ENCODE data around the gene ENPP1.
"Not testable (repeated sequence)": the region's sequence is repeated elsewhere in the genome, so short reads cannot be mapped to it uniquely, and the experiment has no call there.

ENPP1 gene

DNA sequence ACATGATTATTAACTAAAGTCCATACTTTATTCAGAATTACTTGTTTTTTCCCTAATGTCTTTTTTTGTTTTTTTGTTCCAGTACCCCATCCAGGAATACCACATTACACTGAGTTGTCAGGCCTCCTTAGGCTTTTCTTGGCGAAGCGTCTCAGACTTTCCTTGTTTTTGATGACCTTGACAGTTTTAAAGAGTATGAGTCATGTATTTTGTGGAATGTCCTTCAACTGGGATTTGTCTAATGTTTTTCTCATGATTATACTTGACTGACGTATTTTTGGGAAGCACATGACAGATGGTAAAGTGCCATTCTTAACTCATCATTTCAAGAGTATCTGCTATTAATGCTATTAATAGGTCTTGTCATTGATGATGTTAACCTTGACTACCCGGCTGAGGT lies 23.6 kb downstream of the ENPP1 start:
- DNase-seq (ENCODE audit: low read depth in 2 of 2), result no peak

DNA sequence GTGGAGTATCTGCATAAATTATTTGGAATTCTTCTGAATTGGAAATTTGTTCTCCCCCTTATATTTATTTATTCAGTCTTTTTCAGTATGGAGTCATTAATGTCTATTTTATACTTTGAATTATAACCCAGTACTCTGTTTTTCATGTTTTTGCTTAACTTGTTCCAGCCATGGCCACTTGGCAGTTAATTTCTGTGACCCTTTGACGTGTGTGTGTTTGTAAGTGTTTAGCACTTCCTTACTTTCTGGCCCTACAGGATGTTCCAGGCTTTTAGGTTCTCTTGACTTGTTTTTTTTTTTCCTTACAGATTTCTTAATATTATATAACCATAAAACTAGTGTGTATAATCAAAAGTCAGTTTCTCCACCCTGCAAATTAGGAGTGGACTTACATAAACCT lies 24.1 kb downstream of the ENPP1 start:
- no peak for DNase-seq (ENCODE audit: low read depth in 2 of 2)

DNA sequence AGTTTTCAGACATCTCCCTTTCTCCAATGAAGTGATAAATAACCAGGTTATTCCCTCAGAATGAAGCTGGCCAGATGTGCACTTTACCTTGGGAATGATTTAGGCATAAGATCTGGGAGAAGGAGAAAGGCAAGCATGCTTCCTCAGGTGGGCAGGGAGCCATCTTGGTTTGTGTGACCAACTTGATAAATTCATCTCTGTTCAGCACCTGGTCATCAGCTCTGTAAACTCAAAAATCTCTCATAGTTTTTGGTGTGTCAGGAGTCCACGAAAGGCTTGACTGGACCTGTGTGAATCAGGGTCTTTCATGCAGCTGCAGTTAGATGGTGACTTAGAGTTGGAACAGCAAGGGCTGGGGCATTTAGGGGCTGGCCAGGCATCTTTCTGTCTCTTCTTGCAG lies 24.5 kb downstream of the ENPP1 start:
- no peak for DNase-seq (ENCODE audit: low read depth in 2 of 2)

DNA sequence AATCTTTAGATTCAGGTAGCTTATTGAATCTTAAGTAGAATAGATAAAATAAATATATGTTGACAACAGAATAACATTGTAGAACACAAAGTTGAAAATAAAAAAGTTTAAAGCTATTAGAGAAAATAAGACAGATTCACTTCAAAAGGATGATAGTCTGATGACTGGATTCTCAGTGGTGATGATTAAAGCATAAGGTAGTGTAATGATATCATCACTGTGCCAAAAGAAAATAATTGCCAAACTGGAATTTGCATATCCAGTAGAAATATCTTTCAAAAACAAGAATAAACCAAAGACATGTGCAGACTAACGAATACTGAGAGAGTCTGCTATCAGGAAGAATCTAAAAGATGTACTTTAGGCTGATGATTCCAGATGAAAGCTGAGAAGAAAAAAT lies 30.2 kb downstream of the ENPP1 start:
- DNase-seq (ENCODE audit: low read depth in 2 of 2), result no peak

DNA sequence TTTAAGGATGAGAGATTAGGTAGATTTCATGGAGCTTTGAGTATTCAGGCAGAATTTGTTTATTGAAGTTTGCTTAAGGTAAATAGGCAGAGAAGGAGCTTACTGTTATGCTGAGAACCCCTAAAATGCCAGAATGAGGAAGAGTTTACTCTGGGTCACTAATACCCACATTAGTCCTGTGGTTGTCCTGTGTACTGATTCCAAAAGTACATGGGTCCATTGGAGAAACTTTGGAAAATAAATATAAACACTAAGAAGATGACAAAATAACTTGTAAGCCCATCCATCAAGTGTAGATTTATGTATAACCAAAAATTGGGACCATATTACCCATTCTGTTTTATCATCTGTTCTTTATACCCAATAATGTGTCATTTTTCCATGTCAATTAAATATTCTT lies 31.6 kb downstream of the ENPP1 start:
- no peak for DNase-seq (ENCODE audit: low read depth in 2 of 2)

DNA sequence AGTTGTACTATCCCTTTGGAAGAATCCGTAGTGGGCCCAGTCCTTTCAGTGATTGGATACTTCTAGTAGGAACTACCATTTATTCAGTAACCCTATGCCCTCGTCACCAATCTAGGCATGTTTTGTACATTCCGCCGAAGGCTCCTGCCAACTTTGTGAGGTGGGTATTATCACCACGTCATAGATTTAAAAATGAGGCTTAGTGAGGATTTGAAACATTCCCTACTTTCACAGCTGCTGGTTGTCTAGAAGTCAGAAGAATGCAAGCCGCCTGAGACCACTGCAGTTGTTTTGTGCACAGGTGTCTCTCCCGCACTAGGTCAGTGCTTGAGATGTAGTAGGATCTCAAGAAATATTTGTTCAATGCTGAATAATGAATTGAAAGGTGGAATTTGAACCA lies 32.6 kb downstream of the ENPP1 start:
- no peak for DNase-seq (ENCODE audit: low read depth in 2 of 2)

DNA sequence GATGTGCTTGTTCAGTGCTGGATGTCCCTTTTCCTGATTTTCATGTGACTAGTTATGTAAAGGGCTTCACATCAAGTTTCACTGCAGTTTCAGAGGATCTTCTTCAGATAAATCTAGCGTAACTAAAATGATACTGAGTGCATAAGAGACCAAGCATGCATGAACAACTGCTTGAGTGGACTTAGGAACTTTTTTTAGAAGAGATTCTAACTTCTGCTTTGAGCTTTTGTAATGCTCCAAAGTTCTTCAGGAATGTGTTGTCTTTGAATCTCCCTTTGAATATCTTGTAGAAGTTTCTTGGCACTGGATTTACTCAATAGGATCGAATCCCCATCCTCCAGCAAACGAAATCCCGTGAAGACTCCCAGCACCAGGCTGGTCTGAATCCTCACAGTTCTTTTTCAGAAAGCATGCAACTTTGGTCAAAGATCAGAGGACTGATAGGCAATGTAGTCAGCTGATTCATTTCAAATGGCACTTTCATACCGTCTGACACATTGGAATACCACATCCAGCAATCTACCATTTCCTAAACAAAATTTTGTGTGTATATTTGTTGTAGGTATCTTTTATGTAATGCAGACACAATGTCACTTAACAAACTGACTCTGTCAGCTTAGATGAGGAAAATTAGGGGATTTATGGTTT lies 33.2 kb downstream of the ENPP1 start:
- DNase-seq (ENCODE audit: low read depth in 2 of 2), result no peak

DNA sequence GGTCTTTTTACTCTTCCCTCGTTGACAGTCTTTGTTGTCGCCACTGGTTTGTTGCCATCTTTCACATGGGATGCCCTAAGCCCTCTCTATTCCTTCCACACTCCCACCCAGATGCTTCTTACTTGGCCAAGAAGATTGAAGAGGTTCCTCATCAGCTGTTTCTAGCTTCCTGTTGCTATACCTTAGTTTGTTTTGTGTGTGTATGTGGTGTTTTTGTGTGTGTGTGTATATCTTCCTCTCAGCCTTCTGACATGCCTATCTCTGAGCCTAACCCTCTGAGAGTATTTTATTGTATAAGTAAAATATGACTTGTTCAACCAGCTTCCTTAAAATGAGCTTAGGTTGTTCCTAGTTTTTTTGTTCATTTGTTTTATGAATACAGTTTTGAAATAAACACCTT lies 35.9 kb downstream of the ENPP1 start:
- DNase-seq (ENCODE audit: low read depth in 2 of 2), result no peak

DNA sequence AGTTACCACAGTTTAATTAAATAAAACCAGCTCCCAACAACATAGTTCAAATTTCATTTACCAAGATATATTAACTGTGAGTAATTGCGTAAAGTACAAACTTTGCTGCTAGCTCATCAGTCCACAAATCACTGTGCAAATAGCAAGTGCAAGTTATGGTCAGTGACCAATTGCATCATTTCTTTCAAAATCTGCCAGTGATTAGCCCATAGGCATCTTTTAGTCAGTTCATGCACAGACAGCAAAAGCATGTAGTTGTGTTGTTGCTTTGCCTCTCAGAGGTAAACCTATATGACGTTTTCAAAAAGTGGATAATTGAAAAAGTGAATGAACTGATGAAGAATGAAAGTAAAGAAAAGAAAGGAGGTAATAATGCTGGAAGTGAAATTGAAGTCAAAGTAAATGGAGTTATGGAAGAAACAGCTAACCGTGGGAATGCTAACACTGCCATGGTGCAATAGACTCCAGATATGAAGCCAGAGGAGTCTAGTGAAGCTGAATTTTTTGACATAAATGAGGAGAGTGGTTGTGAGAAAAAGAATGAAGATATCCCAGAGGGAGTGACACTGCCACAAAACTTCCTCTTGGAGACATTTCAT lies 36.5 kb downstream of the ENPP1 start:
- DNase-seq (ENCODE audit: low read depth in 2 of 2), result no peak

DNA sequence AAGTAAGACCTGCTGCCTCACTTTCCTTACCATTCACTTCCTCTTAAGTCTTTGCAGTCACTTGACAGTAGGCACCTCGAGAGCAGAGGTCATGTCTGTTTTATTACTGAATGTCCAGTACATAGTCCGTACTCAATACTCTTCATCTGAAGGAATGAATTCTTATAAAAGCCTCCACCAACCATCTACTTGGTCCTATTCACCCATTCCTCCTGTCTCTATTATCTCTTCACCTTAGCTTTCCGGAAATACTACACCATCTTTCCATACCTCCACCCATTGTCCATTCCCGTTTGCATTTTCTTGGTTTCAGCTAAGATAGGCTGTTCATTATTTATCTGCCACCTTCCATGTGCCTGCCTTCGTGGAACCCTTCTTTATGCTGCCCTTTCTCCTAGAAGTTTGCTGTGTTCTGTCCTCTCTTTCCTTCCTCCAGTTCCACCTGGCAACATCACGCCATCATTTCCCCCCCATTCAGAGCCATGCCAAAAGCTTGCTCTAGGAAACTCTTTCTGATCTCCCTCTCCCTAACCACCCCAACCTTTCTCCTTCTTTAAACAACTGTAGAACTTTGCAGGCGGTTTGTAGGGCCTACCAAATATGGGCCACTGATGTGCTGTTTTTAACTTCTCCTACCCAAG lies 38.3 kb downstream of the ENPP1 start:
- no peak for DNase-seq (ENCODE audit: low read depth in 2 of 2)

DNA sequence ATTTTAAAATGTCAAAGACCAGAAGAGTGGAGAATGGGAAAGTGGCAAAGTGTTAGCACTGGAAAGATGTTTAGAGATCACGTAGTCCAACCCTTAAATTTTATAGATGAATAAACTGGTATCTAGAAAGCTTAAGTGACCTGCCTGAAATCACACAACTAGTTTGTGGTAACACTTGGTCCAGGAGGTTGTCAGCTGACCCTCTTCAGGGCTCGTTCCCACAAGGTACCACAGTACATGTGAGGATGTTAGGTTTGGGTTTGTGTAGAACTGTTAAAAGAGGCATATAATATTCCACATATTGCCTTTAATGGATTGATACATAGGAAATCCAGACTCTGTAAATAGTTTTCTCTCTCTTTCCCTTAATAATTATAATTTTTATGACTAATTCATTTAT lies 39.1 kb downstream of the ENPP1 start:
- no peak for DNase-seq (ENCODE audit: low read depth in 2 of 2)

DNA sequence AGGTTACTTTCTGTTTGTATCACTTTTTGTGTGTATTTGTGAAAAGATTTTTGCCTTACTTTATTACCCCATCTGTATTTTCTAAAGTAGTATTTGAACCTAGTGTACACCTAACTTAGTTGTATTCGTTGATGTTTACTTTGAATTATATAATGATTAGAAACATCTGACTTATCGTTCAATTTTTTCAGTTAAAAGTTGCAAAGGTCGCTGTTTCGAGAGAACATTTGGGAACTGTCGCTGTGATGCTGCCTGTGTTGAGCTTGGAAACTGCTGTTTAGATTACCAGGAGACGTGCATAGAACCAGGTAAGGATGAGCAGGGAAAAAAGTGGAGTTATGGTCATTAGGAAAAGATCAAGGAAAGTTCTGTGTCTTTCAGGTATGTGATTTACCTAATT lies 42.0 kb downstream of the ENPP1 start:
- DNase-seq (ENCODE audit: low read depth in 2 of 2), result no peak

DNA sequence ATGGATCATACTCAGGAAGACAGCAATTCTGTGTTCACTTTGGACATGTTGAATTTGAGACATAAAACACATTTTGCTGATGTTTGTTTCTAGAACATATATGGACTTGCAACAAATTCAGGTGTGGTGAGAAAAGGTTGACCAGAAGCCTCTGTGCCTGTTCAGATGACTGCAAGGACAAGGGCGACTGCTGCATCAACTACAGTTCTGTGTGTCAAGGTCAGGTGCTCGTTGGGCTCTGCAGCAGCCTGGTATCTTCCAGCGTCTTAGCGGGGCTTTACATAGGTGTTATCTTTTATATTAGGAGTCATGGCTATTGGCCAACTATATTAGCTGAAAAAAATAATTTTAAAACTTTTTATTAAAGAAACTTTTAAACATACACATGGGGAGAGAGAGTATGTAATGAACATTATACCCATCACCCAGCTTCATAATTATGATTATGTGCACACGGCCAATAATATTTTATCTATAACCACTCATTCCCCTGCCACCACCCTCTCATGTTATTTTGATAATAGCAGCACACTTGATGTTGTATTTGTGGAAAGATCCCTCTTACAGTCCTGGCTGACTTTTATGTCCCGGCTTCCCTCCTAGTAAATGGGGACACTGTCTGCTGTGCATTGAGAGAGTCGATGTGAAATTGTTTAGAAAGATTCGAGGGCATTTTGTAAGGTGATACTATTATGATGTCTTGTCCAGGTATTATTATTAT lies 43.4 kb downstream of the ENPP1 start:
- no peak for DNase-seq (ENCODE audit: low read depth in 2 of 2)

DNA sequence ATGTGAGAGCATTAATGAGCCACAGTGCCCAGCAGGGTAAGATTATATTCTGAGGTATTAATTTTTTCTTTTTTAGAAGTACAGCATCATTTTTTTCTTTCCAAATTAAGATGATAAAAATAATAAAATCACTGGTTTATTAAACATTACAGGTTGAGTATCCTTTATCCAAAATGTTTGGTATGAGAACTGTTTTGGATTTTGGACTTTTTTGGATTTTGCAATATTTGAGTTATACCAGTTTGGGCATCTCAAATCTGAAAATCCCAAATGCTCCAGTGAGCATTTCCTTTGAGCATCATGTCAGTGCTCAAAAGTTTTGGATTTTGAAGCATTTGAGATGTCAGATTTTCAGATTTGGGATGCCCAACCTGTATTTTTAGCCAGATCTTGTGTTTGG lies 44.4 kb downstream of the ENPP1 start:
- no peak for DNase-seq (ENCODE audit: low read depth in 2 of 2)

DNA sequence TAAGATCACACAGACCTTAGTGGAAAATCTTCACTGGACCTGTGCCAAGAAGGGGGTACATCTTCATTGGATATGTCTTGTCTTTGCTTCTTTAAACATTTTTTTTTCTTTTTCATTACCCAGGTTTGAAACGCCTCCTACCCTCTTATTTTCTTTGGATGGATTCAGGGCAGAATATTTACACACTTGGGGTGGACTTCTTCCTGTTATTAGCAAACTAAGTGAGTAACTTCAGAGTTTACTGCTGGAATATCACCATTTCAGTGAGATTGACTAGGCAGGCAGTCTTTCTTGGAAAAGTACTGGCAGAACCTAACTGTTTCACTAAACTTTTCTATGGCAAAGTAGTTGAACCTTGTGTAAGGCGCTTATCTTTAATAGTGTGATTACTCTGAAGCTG lies 47.0 kb downstream of the ENPP1 start:
- no peak for DNase-seq (ENCODE audit: low read depth in 2 of 2)

DNA sequence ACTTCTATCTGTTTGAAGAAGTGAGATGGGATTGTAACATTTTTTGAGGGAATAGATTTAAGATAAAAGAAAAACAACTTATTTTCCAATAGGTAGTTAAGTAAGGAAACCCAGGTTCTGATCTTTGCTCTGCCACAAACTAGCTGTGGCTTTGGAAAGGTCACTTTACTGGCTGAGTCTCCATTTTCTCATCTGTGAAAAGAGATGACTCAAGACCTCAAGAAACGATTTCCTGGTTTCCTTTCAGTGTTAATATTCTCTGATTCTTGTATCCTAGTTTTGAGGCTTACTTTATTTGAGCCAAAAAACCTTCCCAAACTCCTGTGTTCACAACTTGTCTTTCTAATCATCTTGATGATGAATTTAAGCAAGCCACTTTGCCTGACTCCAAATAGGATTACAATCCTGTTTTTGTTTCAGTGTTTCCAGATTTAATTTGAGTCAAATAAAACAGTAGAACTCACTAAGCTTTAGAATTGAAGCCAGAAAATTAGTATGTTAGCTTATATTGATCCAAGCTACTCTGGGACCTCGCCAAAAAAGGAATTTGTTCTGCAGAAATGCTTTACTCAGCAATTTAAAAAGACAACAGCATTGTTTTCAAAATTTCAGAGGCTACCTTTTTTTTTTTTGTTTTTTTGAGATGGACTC lies 51.1 kb downstream of the ENPP1 start:
- no peak for DNase-seq (ENCODE audit: low read depth in 2 of 2)

DNA sequence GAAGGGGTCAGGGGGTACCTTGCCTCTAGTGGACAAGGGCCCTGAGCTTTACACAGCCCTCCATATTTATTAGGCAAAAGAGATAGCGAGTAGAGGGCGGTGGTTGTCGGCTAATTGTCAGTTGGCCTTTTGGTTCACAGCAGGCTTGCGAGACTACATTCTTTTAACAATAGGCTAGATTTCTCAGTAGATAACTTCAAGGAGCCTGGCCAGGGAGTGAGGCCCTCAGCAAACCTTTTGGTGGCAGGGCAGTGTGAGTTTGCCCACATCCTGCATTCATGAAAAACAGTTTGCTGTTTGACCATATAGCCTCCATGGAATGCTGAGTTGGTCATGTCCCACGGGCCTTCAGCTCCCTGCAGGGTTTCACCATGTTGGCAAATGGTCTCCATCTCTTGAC lies 51.8 kb downstream of the ENPP1 start:
- not testable (repeated sequence) for DNase-seq (ENCODE audit: low read depth in 2 of 2)

DNA sequence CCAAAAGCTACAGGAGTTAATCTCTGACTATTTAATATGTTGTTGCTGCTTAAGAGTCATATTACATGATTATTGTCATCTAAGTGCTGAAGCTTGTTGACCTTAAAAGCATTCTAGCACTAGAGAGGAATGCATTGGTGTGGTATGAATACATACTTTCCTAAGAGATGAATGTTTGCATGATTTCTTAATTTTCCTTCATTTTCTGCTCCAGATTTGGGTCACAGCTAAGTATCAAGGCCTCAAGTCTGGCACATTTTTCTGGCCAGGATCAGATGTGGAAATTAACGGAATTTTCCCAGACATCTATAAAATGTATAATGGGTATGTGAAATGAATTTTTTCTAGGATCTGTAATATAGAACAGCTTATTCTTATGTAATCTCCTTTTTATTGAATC lies 53.6 kb downstream of the ENPP1 start:
- DNase-seq (ENCODE audit: low read depth in 2 of 2), result no peak

DNA sequence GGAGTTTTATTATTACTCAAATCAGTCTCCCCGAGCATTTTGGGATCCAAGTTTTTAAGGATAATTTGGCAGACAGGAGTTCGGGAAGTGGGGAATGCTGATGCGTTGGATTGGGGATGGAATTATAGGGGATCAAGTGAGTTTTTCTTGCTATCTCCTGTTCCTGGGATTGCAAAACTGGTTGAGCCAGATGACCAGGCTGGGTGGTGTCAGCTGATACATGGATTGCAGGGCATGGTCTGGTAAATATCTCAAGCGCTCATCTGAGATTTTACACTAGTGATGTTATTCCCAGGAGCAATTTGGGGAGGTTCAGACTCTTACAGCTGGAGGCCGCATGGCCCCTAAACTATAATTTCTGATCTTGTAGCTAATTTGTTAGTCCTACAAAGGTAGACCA lies 54.7 kb downstream of the ENPP1 start:
- DNase-seq (ENCODE audit: low read depth in 2 of 2), result no peak

DNA sequence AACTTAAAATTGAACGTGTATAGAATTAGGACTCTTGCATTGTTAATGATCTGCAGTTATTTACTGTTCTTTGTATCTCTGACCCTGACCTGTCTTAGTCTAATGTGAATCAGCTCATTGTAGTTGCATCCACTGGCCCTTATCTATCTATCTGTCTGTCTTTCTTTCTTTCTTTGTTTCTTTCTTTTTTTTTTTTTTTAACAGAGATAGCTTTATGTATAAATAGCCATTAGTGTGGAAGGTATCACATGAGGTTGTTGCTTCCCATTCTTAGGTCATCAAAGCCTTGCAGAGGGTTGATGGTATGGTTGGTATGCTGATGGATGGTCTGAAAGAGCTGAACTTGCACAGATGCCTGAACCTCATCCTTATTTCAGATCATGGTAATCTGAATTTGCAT lies 59.9 kb downstream of the ENPP1 start:
- no peak for DNase-seq (ENCODE audit: low read depth in 2 of 2)

DNA sequence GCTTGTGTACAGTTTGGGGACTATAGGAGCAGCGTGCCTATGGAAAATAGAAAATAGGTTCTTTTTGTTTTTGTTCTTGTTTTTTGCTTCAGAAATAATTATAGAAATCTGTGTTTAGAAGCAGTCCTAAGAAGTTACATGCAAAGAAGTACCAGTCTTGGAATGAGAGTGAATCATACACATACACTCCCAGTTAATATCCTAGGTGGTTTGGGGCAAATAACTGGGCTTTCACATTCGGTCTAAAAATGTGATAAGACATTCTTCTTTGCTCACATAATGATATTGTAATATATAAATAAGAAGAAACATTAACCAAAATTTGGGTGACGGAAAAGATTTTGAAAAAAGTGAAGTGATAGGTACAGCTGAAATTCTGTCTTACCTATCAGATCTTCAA lies 61.0 kb downstream of the ENPP1 start:
- no peak for DNase-seq (ENCODE audit: low read depth in 2 of 2)

DNA sequence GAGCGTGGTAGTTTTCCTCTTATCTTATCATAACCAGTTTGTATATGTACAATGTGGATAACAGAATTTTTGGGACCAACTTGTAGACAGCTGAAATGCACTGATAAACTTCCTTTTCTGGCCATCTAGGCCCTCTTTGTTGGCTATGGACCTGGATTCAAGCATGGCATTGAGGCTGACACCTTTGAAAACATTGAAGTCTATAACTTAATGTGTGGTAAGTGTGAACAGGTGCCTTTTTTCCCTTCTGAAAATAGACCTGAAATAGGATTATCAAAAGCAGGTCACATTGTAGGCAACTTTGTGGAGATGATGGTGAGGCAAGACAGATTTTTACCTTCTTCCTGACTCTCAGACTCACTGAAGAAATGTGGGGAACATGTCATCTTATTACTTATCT lies 67.8 kb downstream of the ENPP1 start:
- DNase-seq (ENCODE audit: low read depth in 2 of 2), result no peak

DNA sequence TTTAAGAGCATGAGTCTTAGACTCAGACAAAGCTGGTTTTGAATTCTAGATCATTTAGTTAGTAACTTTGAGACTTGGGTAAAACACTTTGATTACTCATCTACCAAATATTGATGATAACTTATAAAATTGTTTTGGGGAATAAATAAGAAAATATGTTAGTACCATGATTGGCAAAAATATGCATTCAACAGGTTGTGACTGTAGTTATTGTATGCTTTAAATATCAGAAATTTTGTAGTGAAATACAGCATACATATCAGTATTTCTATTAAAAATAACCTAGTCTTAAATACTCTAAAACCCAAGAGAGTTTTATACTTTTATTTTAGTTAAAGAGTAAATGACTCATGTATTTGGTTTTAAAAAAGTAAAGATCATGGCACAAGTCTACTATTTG lies 68.7 kb downstream of the ENPP1 start:
- no peak for DNase-seq (ENCODE audit: low read depth in 2 of 2)

Measured in stimulated activated CD8-positive, alpha-beta memory T cell treated with anti-CD3 and anti-CD28 coated beads, Interleukin-7, amount 100 ng/mL, for 1 hour (primary cell).